ENCODE measurements around the gene ZNF471. TPM values are rescaled to one million over a fixed set of nuclear protein-coding genes. Genes with fewer than 3 reads are reported as not detected.

ZNF471 gene
- total RNA-seq, 1 experiment from 2014 or later: 1.6 TPM

DNA sequence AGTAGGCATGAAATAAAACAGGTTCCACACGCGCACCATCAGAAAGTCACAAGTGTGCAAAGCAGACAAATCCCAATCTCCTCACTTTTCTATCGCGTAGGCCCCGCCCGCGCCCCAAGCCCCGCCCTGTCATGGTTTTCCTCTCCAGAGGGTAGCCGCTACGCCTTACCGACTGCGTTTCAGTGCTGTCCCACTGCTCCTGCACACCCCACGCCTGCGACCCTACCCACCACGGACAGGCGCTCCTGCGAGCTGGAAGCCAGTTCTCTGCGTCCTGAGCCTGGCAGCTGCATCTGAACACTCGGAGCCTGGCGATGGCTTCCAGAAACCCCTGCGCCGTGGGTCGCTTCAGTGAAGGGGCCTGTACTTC, 59.2 kb downstream of the ZNF471 start:
- intact Hi-C loops (cut with micrococcal nuclease; ENCODE audit: unreplicated experiment): no loop called here
- Histone ChIP-seq H3K27ac (ENCODE audit: low read depth, low read length, poor library complexity, severe bottlenecking) (peak overlapping the region; percentile 73), H3K4me1 (ENCODE audit: insufficient read depth, low read length, poor library complexity, severe bottlenecking) (no peaks in the 10 kb centered on the region), H3K27me3 (replicated peaks; ENCODE audit: insufficient read depth, low read depth, low read length, poor library complexity) (no peaks in the 10 kb centered on the region), H3K9me3 (ENCODE audit: low read depth, low read length, poor library complexity, severe bottlenecking) (peaks cover 76% of the 10 kb centered on the region), H3K36me3 (ENCODE audit: insufficient read depth, low read length, poor library complexity, severe bottlenecking) (peaks cover 15% of the 10 kb centered on the region), H3K4me3 (ENCODE audit: low read depth, low read length, poor library complexity, severe bottlenecking) (peak overlapping the region; percentile 94)
- ChIA-PET CTCF (no interaction called here), POLR2A (ENCODE audit: low non-redundant PET) (no interaction called here)
- peak; percentile 57 for DNase-seq (ENCODE audit: low spot score)
- TF ChIP-seq, protein P1, sequence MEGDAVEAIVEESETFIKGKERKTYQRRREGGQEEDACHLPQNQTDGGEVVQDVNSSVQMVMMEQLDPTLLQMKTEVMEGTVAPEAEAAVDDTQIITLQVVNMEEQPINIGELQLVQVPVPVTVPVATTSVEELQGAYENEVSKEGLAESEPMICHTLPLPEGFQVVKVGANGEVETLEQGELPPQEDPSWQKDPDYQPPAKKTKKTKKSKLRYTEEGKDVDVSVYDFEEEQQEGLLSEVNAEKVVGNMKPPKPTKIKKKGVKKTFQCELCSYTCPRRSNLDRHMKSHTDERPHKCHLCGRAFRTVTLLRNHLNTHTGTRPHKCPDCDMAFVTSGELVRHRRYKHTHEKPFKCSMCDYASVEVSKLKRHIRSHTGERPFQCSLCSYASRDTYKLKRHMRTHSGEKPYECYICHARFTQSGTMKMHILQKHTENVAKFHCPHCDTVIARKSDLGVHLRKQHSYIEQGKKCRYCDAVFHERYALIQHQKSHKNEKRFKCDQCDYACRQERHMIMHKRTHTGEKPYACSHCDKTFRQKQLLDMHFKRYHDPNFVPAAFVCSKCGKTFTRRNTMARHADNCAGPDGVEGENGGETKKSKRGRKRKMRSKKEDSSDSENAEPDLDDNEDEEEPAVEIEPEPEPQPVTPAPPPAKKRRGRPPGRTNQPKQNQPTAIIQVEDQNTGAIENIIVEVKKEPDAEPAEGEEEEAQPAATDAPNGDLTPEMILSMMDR (conservative IDR thresholded peaks at IDR 0.05; ENCODE audit: low read depth, low read length): no peak
- TF ChIP-seq EZH2 (IDR thresholded peaks at IDR 0.05; ENCODE audit: borderline replicate concordance, low read depth, low read length, poor library complexity, severe bottlenecking): no peak
- no TSS peak for BruUV-seq (replicated peaks)

DNA sequence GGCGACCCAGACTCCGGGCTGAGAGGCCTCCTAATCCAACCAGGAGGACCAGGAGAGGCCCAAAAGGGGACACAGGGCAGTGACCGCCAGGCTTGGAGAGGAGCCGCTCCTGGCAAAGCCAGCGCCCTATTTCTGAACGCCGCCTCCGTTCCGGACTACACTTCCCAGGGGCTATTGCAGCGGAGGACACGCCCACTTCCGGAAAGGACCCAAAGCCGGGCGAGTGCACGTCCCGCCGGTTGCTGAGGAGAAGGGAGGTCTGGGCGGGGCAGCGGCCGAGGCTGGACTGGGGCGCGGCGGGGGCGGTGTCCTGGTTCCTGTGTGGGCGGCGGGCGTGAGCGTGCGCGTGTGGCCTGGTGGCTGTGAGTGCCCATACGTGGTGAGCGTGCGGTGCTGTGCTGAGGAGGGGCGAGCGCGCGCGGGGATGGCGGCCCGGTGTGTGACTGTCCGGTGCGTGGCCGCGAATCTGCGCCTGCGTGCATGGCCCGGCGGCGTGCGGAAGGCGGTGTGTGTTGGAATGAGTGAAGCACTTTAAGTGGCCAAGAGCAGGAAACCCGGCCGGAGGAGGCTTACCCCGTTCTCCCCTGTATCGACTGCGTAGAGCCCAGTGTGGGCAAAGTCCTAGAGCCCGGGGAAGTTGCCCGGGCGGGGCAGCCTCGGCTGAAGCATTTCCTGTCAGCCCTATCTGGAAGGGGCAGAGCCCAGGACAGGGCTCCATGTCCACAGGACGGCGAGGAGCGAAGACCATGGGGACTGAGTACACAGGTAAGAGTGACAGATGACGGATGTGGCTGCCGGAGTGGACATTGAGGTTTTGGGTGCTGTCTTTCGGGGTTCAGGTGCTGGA, 59.8 kb downstream of the ZNF471 start, which contains the start of gene ZNF470:
ZNF470 (plus strand) TSS at position 195 of the 847 bp plus-strand sequence. CDS start 2,844 bp downstream, outside the sequence.
- no peaks in the 10 kb centered on the region for H3K27me3 ChIP-seq (replicated peaks; ENCODE audit: insufficient read depth, low read depth, low read length, poor library complexity)
- H3K36me3 ChIP-seq (ENCODE audit: insufficient read depth, low read length, poor library complexity, severe bottlenecking): peaks cover 15% of the 10 kb centered on the region
- CTCF ChIA-PET: no interaction called here
- peaks cover 73% of the 10 kb centered on the region for H3K9me3 ChIP-seq (ENCODE audit: low read depth, low read length, poor library complexity, severe bottlenecking)
- BruUV-seq (replicated peaks): no TSS peak
- POLR2A ChIA-PET (ENCODE audit: low non-redundant PET): no interaction called here
- peak; percentile 93 for DNase-seq (ENCODE audit: low spot score)
- peak within 1 kb of the TSS; percentile 73 for H3K27ac ChIP-seq (ENCODE audit: low read depth, low read length, poor library complexity, severe bottlenecking)
- TF ChIP-seq EZH2 (IDR thresholded peaks at IDR 0.05; ENCODE audit: borderline replicate concordance, low read depth, low read length, poor library complexity, severe bottlenecking): no peak
- TF ChIP-seq, protein P1 (conservative IDR thresholded peaks at IDR 0.05; ENCODE audit: low read depth, low read length): no peak
- intact Hi-C loops (cut with micrococcal nuclease; ENCODE audit: unreplicated experiment): no loop called here
- no peaks in the 10 kb centered on the region for H3K4me1 ChIP-seq (ENCODE audit: insufficient read depth, low read length, poor library complexity, severe bottlenecking)
- H3K4me3 ChIP-seq (ENCODE audit: low read depth, low read length, poor library complexity, severe bottlenecking): peak within 1 kb of the TSS; percentile 94

DNA sequence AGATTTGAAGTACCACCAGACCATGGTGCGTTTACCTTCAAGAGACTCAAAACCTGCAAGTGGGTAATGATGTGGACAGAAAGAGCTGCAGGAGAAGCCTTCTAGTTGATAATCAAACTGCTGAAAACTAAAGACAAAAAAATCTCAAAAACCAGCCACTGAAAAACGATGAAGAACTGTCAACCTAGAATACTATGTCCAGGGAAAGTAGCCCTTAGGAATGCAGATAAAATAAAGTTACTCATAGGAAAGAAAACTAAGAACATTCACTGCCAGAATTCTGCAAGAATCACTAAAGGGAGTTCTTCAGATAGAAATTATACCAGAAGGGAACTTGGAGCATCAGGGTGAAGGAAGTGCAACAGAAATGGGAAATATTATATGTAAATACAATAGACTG, 64.9 kb downstream of the ZNF471 start:
- Histone ChIP-seq H3K36me3 (ENCODE audit: insufficient read depth, low read length, poor library complexity, severe bottlenecking) (peaks cover 39% of the 10 kb centered on the region), H3K9me3 (ENCODE audit: low read depth, low read length, poor library complexity, severe bottlenecking) (peaks cover 88% of the 10 kb centered on the region), H3K4me3 (ENCODE audit: low read depth, low read length, poor library complexity, severe bottlenecking) (no peak overlapping the region), H3K27ac (ENCODE audit: low read depth, low read length, poor library complexity, severe bottlenecking) (no peak overlapping the region), H3K4me1 (ENCODE audit: insufficient read depth, low read length, poor library complexity, severe bottlenecking) (no peaks in the 10 kb centered on the region), H3K27me3 (replicated peaks; ENCODE audit: insufficient read depth, low read depth, low read length, poor library complexity) (no peaks in the 10 kb centered on the region)
- CTCF ChIA-PET: no interaction called here
- TF ChIP-seq, protein P1 (conservative IDR thresholded peaks at IDR 0.05; ENCODE audit: low read depth, low read length): no peak
- TF ChIP-seq EZH2 (IDR thresholded peaks at IDR 0.05; ENCODE audit: borderline replicate concordance, low read depth, low read length, poor library complexity, severe bottlenecking): no peak
- DNase-seq (ENCODE audit: low spot score): no peak
- intact Hi-C loops (cut with micrococcal nuclease; ENCODE audit: unreplicated experiment): no loop called here
- POLR2A ChIA-PET (ENCODE audit: low non-redundant PET): no interaction called here
- no TSS peak for BruUV-seq (replicated peaks)
